DND-41 (cell line): ENCODE measurements around the gene FXYD7.

Experiments
- ATAC-seq: fragments of 200-7000 bp; cut with Tn5 transposase; 3 replicates; pipeline ENCODE4 v1.9.1; 2021; ENCODE audit warnings: low read depth; ENCODE audit not compliant: insufficient read depth
- DNase-seq: peaks from one replicate; pipeline ENCODE4 v3.0.0-alpha.2; 2020
- H2AFZ ChIP-seq: 2 replicates; pipeline ENCODE4 v1.6.0; 2012; ENCODE audit warnings: low read depth, low read length
- H3K27ac ChIP-seq: 2 replicates; pipeline ENCODE4 v1.5.1; 2012; ENCODE audit warnings: low read length, inconsistent platforms
- H3K27me3 ChIP-seq: fragments of 200-600 bp; sonication (generic); 2 replicates; pipeline ENCODE4 v1.6.0; 2012; ENCODE audit warnings: low read length, mild to moderate bottlenecking, inconsistent platforms; ENCODE audit not compliant: insufficient read depth, poor library complexity
- H3K36me3 ChIP-seq: 2 replicates; pipeline ENCODE4 v1.5.1; 2012; ENCODE audit warnings: low read length, inconsistent platforms; ENCODE audit not compliant: insufficient read depth
- H3K4me1 ChIP-seq: 2 replicates; pipeline ENCODE4 v1.5.1; 2012; ENCODE audit warnings: mild to moderate bottlenecking, low read length; ENCODE audit not compliant: insufficient read depth
- H3K4me2 ChIP-seq: 2 replicates; pipeline ENCODE4 v1.6.0; 2012; ENCODE audit warnings: mild to moderate bottlenecking, moderate library complexity, low read length, inconsistent platforms; ENCODE audit not compliant: insufficient read depth
- H3K4me3 ChIP-seq, 2 experiments: fragments of 200-600 bp in 1 of 2; shearing (Covaris generic) in 1 of 2; 2 replicates each; pipeline ENCODE4 v1.5.1; 2012 to 2016; ENCODE audit warnings: inconsistent platforms in 2 of 2, low read length in 2 of 2, mild to moderate bottlenecking in 2 of 2, low read depth in 1 of 2, moderate library complexity in 1 of 2
- H3K79me2 ChIP-seq: 2 replicates; pipeline ENCODE4 v1.6.0; 2012; ENCODE audit warnings: low read length, inconsistent platforms; ENCODE audit not compliant: insufficient read depth
- H3K9ac ChIP-seq: 2 replicates; pipeline ENCODE4 v1.6.0; 2012; ENCODE audit warnings: low read depth, mild to moderate bottlenecking, inconsistent platforms, low read length, moderate library complexity
- H3K9me3 ChIP-seq: 2 replicates; pipeline ENCODE4 v1.5.1; 2012; ENCODE audit warnings: low read length, moderate library complexity, mild to moderate bottlenecking, inconsistent platforms; ENCODE audit not compliant: insufficient read depth, severe bottlenecking
- H4K20me1 ChIP-seq: 2 replicates; pipeline ENCODE4 v1.6.0; 2012; ENCODE audit warnings: low read length; ENCODE audit not compliant: insufficient read depth
- CTCF ChIP-seq: IDR thresholded peaks from 2 replicates; pipeline ENCODE4 v1.5.1; 2012; ENCODE audit warnings: borderline replicate concordance, low read length, moderate library complexity, mild to moderate bottlenecking; ENCODE audit not compliant: poor library complexity, severe bottlenecking; ENCODE audit errors: extremely low read depth
- EZH2 ChIP-seq: IDR thresholded peaks from 3 replicates; pipeline ENCODE4 v1.6.1; 2012; ENCODE audit warnings: borderline replicate concordance, low read depth, mild to moderate bottlenecking, moderate library complexity, low read length, inconsistent platforms; ENCODE audit not compliant: severe bottlenecking

The FXYD7 gene

DNA sequence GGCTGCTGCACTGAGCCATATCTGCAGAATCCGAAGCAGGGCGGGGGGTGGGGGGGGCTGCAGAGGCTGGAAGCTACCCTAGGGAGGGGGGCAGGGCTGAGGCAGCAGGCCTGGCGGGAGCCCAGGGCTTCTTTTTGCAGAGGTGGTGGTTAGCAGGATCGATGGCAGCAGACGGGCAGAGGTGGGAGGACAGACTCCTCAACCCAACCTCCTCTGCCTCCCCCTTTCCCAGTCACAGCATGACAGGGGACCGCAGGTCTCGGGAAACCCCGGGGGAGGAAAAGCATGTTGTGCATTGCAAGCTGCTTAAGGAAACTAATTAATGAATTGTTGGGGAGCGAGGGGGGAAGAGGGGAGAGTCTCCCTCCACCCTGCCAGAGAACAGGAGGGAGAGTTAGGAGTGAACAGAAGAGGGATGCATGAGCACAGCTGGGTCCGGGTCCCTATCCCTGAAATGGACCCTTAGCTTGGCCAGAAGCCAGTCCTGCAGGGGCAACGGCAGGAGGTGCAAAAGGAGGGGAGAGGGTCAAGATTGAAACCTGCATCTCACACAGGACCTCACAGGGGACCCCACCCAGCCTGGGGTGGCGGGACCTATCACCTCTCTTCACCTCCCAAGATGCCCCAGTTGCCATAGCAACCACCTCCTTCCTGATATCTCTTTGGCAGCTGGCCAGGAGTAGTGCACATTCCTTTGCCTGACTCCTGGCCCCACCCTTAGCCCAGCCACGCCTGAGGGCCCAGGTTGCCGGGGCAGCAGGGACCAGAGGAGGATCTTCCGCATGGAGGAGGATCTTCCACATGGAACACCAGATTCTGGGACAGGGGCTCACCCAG lies 1.8 kb downstream of the FXYD7 start:
- Histone ChIP-seq H3K4me3 (no peak overlapping the region), H3K27ac (no peak overlapping the region), H4K20me1 (peaks cover 8% of the 10 kb centered on the region; the same call in 1 of the 2 replicates), H3K9me3 (no peaks in the 10 kb centered on the region), H3K27me3 (peaks cover 3% of the 10 kb centered on the region), H3K4me1 (peaks cover 11% of the 10 kb centered on the region), H2AFZ (no peak overlapping the region), H3K9ac (no peak overlapping the region), H3K79me2 (no peaks in the 10 kb centered on the region), H3K36me3 (no peaks in the 10 kb centered on the region), H3K4me2 (no peak overlapping the region)
- TF ChIP-seq EZH2 (no peak), CTCF (no peak)
- DNase-seq (no peak), ATAC-seq (no peak)

DNA sequence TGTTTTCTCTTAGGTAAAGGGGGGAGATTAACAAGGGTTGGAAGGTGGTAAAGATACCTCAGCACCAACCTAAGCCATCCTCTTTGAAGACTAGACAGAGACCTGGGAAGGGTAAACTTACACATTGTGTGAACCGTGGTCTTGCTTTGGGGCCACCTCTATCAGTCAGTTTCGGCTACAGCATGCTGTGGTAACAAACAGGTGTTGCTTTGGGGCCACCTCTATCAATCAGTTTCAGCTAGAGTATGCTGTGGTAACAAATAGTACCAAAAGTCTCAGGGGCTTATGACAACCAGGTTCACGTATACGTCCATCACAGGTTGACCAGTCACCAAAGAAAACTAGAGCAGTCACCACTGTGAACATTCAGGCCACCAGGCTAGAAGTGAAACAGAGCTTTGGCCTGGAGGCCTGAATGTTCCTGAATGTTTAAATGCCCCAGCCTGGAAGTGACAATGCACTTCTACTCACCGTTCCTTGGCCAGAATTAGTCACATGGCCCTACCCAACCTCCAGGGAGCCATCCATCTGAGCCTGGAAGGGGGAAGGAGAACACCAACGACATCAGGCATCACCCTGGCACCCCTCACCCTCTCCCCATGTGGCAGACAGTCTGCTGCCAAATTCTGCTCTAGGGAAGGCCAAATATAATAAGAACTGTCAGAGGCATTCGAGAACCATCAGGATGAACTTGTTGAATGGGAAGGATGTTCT lies 3.8 kb downstream of the FXYD7 start:
- Histone ChIP-seq H3K9ac (no peak overlapping the region), H3K4me3 (no peak overlapping the region), H4K20me1 (no peaks in the 10 kb centered on the region), H3K4me2 (no peak overlapping the region), H3K27ac (no peak overlapping the region), H2AFZ (no peak overlapping the region), H3K79me2 (no peaks in the 10 kb centered on the region), H3K27me3 (peaks cover under 1% of the 10 kb centered on the region), H3K9me3 (no peaks in the 10 kb centered on the region), H3K4me1 (no peaks in the 10 kb centered on the region), H3K36me3 (no peaks in the 10 kb centered on the region)
- DNase-seq, result no peak
- TF ChIP-seq CTCF (no peak), EZH2 (no peak)
- no peak for ATAC-seq

DNA sequence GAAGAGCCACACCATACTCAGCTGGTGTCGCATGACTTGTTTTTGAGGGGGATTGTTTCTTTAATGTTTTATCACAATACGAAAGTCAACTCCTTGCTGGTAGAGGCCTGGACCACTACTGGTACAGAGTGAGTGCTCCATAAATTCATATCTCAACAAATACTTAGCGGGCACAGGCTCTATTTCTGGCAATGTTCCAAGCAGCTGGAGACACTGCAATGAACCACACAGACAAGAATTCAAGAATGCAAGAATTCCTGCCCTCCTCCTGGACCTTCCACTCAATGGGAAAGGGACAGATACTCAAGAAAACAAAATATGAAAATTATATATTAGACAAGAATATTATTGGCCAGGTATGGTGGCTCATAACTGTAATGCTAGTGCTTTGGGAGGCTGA lies 6.4 kb downstream of the FXYD7 start:
- ATAC-seq (no peak), DNase-seq (no peak)
- H3K27me3 ChIP-seq, result peaks cover 18% of the 10 kb centered on the region
- no peak overlapping the region for H3K27ac ChIP-seq
- no peaks in the 10 kb centered on the region for H4K20me1 ChIP-seq
- no peaks in the 10 kb centered on the region for H3K79me2 ChIP-seq
- no peak for TF ChIP-seq CTCF
- TF ChIP-seq EZH2, result no peak
- no peak overlapping the region for H3K4me3 ChIP-seq
- peaks cover 13% of the 10 kb centered on the region for H3K4me1 ChIP-seq
- H3K36me3 ChIP-seq, result no peaks in the 10 kb centered on the region
- no peak overlapping the region for H3K4me2 ChIP-seq
- H2AFZ ChIP-seq, result no peak overlapping the region
- H3K9ac ChIP-seq, result no peak overlapping the region
- H3K9me3 ChIP-seq, result no peaks in the 10 kb centered on the region
